ENCODE measurements around the gene ZNF462.

The ZNF462 gene

DNA sequence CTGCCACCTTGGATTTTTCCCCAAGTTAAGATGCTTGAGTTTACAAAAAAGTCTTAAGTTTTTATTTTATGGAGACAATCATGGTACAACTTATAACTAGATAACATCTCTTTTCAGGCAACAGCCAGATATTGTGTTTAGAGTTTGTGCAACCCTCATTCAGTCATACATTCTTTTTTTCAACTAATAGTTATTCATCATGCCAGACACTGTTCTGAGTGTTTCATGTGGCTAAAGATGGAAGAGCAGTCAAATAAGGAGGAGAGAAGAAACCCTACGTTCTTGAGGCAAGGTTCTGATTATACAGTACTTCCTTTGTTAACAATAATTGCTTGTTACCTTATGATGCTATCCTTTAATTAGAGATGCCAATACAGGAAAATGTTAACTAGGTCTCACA is 42.1 kb upstream of the ZNF462 start:
- Histone ChIP-seq H2AFZ (ENCODE audit: low read depth, low read length) (no peak overlapping the region), H4K20me1 (ENCODE audit: insufficient read depth, low read length) (no peaks in the 10 kb centered on the region), H3K27ac (ENCODE audit: low read length) (no peak overlapping the region), H3K79me2 (ENCODE audit: low read length) (no peaks in the 10 kb centered on the region), H3K4me3 (ENCODE audit: low read length) (no peak overlapping the region), H3K36me3 (replicated peaks; ENCODE audit: low read depth, low read length) (no peaks in the 10 kb centered on the region), H3K9ac (ENCODE audit: low read length) (no peak overlapping the region), H3K9me3 (ENCODE audit: insufficient read depth, low read length) (no peaks in the 10 kb centered on the region), H3K4me2 (ENCODE audit: low read length) (no peak overlapping the region), H3K4me1 (ENCODE audit: low read length) (peaks cover 12% of the 10 kb centered on the region), H3K27me3 (ENCODE audit: low read depth, low read length) (peaks cover 3% of the 10 kb centered on the region; the same call in 1 of the 2 replicates)
- TF ChIP-seq, protein P1, sequence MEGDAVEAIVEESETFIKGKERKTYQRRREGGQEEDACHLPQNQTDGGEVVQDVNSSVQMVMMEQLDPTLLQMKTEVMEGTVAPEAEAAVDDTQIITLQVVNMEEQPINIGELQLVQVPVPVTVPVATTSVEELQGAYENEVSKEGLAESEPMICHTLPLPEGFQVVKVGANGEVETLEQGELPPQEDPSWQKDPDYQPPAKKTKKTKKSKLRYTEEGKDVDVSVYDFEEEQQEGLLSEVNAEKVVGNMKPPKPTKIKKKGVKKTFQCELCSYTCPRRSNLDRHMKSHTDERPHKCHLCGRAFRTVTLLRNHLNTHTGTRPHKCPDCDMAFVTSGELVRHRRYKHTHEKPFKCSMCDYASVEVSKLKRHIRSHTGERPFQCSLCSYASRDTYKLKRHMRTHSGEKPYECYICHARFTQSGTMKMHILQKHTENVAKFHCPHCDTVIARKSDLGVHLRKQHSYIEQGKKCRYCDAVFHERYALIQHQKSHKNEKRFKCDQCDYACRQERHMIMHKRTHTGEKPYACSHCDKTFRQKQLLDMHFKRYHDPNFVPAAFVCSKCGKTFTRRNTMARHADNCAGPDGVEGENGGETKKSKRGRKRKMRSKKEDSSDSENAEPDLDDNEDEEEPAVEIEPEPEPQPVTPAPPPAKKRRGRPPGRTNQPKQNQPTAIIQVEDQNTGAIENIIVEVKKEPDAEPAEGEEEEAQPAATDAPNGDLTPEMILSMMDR (IDR thresholded peaks at IDR 0.05; ENCODE audit: low read depth, low read length) = no peak
- no peak for TF ChIP-seq EZH2phosphoT487 (IDR thresholded peaks at IDR 0.05; ENCODE audit: low read depth)

DNA sequence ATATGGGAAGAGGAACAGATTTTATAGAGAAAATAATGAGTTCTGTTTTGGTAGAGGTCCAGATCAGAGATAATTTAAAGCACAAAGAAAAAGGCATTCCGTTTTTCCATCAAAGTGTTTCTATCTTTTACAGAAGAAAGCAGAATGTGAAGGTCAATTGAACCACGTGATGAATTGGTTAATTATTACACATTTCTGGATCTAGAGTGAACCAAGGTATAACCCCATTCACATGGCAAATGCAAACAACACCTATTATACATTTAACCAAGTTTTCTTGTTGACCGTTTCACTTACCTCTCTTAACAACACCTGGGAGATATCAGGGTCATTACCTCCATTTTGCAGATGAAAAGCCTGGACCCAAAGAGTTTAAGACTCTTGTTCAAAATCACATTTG is 34.9 kb upstream of the ZNF462 start:
- Histone ChIP-seq H3K4me1 (ENCODE audit: low read length) (no peaks in the 10 kb centered on the region), H3K79me2 (ENCODE audit: low read length) (no peaks in the 10 kb centered on the region), H3K27ac (ENCODE audit: low read length) (no peak overlapping the region), H3K36me3 (replicated peaks; ENCODE audit: low read depth, low read length) (no peaks in the 10 kb centered on the region), H4K20me1 (ENCODE audit: insufficient read depth, low read length) (no peaks in the 10 kb centered on the region), H3K27me3 (ENCODE audit: low read depth, low read length) (no peaks in the 10 kb centered on the region), H3K9ac (ENCODE audit: low read length) (no peak overlapping the region), H3K9me3 (ENCODE audit: insufficient read depth, low read length) (no peaks in the 10 kb centered on the region), H3K4me3 (ENCODE audit: low read length) (no peak overlapping the region), H3K4me2 (ENCODE audit: low read length) (no peak overlapping the region), H2AFZ (ENCODE audit: low read depth, low read length) (no peak overlapping the region)
- TF ChIP-seq, protein P1 (IDR thresholded peaks at IDR 0.05; ENCODE audit: low read depth, low read length) = no peak
- TF ChIP-seq EZH2phosphoT487 (IDR thresholded peaks at IDR 0.05; ENCODE audit: low read depth) = no peak

DNA sequence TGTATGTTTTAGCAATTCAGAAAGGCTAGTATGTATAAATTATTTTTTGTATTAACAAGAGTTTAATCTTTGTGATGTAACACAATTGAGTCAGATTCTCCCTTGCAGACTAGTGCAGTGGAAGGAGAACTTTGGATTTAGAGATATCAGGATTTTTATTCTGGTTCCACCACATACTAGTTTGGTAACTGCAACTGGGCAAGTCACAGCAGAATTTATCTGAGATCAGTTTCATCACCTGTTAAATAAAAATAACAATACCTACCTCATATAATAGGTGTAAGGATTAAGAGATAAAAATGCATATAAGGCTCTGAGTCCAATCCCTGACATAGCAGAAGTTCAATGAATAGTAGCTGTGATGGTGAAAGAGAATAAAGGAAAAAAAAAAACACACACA is 34.0 kb upstream of the ZNF462 start:
- Histone ChIP-seq H3K4me2 (ENCODE audit: low read length) (no peak overlapping the region), H4K20me1 (ENCODE audit: insufficient read depth, low read length) (no peaks in the 10 kb centered on the region), H3K27me3 (ENCODE audit: low read depth, low read length) (no peaks in the 10 kb centered on the region), H3K27ac (ENCODE audit: low read length) (no peak overlapping the region), H3K4me3 (ENCODE audit: low read length) (no peak overlapping the region), H3K79me2 (ENCODE audit: low read length) (no peaks in the 10 kb centered on the region), H2AFZ (ENCODE audit: low read depth, low read length) (no peak overlapping the region), H3K36me3 (replicated peaks; ENCODE audit: low read depth, low read length) (no peaks in the 10 kb centered on the region), H3K9me3 (ENCODE audit: insufficient read depth, low read length) (no peaks in the 10 kb centered on the region), H3K4me1 (ENCODE audit: low read length) (no peaks in the 10 kb centered on the region), H3K9ac (ENCODE audit: low read length) (no peak overlapping the region)
- TF ChIP-seq, protein P1 (IDR thresholded peaks at IDR 0.05; ENCODE audit: low read depth, low read length) = no peak
- TF ChIP-seq EZH2phosphoT487 (IDR thresholded peaks at IDR 0.05; ENCODE audit: low read depth) = no peak

DNA sequence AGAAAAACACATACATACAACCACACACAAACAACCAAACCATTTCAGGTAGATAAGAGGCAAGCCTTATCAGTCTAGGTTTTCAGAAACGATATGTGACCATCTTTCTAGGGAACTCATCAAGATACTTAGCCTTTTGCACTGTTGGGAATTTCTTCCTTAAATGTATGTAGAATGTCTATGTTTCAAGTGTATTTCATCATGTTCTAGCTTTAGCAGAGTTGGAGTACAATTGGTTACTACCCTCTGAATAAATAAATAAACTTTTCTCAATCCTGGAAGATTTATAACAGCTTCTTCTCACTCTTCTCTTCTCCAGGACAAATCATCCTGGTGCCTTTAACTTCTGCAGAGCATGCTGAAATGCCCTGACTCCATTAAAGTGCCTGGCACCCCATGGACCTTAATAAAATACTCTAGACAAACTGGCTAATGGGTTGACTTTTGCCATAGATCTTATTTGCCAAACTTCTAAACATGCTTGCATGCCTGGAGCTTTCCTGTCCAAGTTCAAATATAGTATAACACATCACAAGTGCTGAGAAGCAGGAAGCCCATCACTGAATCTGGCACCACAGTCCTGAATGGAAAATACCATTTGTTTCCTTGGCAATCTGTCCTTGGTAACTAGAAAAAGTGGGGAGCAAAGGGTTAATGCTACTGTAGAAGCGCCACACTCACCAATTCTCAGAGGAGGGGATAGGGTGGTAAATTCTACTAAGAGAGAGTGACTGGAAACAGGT is 33.1 kb upstream of the ZNF462 start:
- no peaks in the 10 kb centered on the region for H4K20me1 ChIP-seq (ENCODE audit: insufficient read depth, low read length)
- H3K4me2 ChIP-seq (ENCODE audit: low read length) = no peak overlapping the region
- TF ChIP-seq, protein P1 (IDR thresholded peaks at IDR 0.05; ENCODE audit: low read depth, low read length) = no peak
- TF ChIP-seq EZH2phosphoT487 (IDR thresholded peaks at IDR 0.05; ENCODE audit: low read depth) = no peak
- H3K27ac ChIP-seq (ENCODE audit: low read length) = no peak overlapping the region
- H3K27me3 ChIP-seq (ENCODE audit: low read depth, low read length) = no peaks in the 10 kb centered on the region
- no peaks in the 10 kb centered on the region for H3K4me1 ChIP-seq (ENCODE audit: low read length)
- H3K36me3 ChIP-seq (replicated peaks; ENCODE audit: low read depth, low read length) = no peaks in the 10 kb centered on the region
- no peak overlapping the region for H3K4me3 ChIP-seq (ENCODE audit: low read length)
- no peaks in the 10 kb centered on the region for H3K9me3 ChIP-seq (ENCODE audit: insufficient read depth, low read length)
- H3K9ac ChIP-seq (ENCODE audit: low read length) = no peak overlapping the region
- H3K79me2 ChIP-seq (ENCODE audit: low read length) = no peaks in the 10 kb centered on the region
- H2AFZ ChIP-seq (ENCODE audit: low read depth, low read length) = no peak overlapping the region
